IMR-90 (cell line): Measurements from ENCODE around the gene NBPF11. TPM values are rescaled to one million over a fixed set of nuclear protein-coding genes. Genes with fewer than 3 reads are reported as not detected.
"Not testable (repeated sequence)": the region's sequence is repeated elsewhere in the genome, so short reads cannot be mapped to it uniquely, and the experiment has no call there.

Source experiments
- ATAC-seq: fragments of 200-7000 bp; cut with Tn5 transposase; 2 replicates; pipeline ENCODE4 v1.9.1; 2020; ENCODE audit warnings: low read depth, mild to moderate bottlenecking, moderate library complexity
- BruUV-seq: library from RNA; stranded (reverse); fragments of 400-500 nt; replicated peaks from 2 replicates; lab custom pipeline; 2021; lab: Mats Ljungman, UMichigan
- CTCF ChIA-PET: fragments of 300-600 bp; formaldehyde crosslinking; extraction: SDS; loops from one replicate; lab custom pipeline; 2021; ENCODE audit warnings: antibody characterized with exemption; lab: Yijun Ruan, JAX
- POLR2A ChIA-PET: fragments of 300-600 bp; sonication (Branson Sonifier 250); formaldehyde crosslinking; loops from one replicate; lab custom pipeline; 2022; ENCODE audit warnings: antibody characterized with exemption; ENCODE audit not compliant: unreplicated experiment; lab: Charles Lee
- DNase-seq: peaks from one replicate; pipeline ENCODE4 v3.0.0; 2013
- H2AFZ ChIP-seq: replicated peaks from 2 replicates; pipeline ENCODE3; 2013; ENCODE audit warnings: low read length, mild to moderate bottlenecking; ENCODE audit not compliant: poor library complexity
- H2AK5ac ChIP-seq: 2 replicates; pipeline ENCODE4 v1.6.1; 2013; ENCODE audit warnings: low read depth, low read length, inconsistent platforms
- H2AK9ac ChIP-seq: replicated peaks from 2 replicates; pipeline ENCODE3; 2013; ENCODE audit warnings: mild to moderate bottlenecking, low read depth, low read length, moderate library complexity; ENCODE audit not compliant: poor library complexity
- H2BK120ac ChIP-seq: 2 replicates; pipeline ENCODE4 v1.6.1; 2013; ENCODE audit warnings: low read depth, low read length, inconsistent platforms
- H2BK15ac ChIP-seq: 3 replicates; pipeline ENCODE4 v1.6.1; 2013; ENCODE audit warnings: low read depth, low read length, inconsistent platforms
- H2BK20ac ChIP-seq: 2 replicates; pipeline ENCODE4 v1.6.1; 2013; ENCODE audit warnings: low read depth, mild to moderate bottlenecking, inconsistent platforms, low read length, moderate library complexity
- H2BK5ac ChIP-seq: 2 replicates; pipeline ENCODE4 v1.6.1; 2013; ENCODE audit warnings: mild to moderate bottlenecking, low read depth, low read length, inconsistent platforms; ENCODE audit not compliant: poor library complexity, severe bottlenecking
- H3K14ac ChIP-seq: replicated peaks from 2 replicates; pipeline ENCODE4 v1.6.1; 2013; ENCODE audit warnings: low read depth, low read length, inconsistent platforms
- H3K18ac ChIP-seq: 2 replicates; pipeline ENCODE4 v1.6.1; 2013; ENCODE audit warnings: low read depth, low read length, control low read depth
- H3K23ac ChIP-seq: 2 replicates; pipeline ENCODE4 v1.6.1; 2013; ENCODE audit warnings: low read depth, low read length, inconsistent platforms
- H3K27ac ChIP-seq: 2 replicates; pipeline ENCODE4 v1.5.1; 2013; ENCODE audit warnings: mild to moderate bottlenecking, control low read depth, low read length; ENCODE audit not compliant: insufficient read depth
- H3K27me3 ChIP-seq: 2 replicates; pipeline ENCODE4 v1.6.1; 2013; ENCODE audit warnings: low read length; ENCODE audit not compliant: control insufficient read depth, insufficient read depth
- H3K36me3 ChIP-seq: 2 replicates; pipeline ENCODE4 v1.6.1; 2013; ENCODE audit warnings: low read length, mixed read lengths; ENCODE audit not compliant: control insufficient read depth, insufficient read depth
- H3K4ac ChIP-seq: 2 replicates; pipeline ENCODE4 v1.6.1; 2013; ENCODE audit warnings: low read depth, low read length, inconsistent platforms
- H3K4me1 ChIP-seq: 2 replicates; pipeline ENCODE4 v1.6.1; 2013; ENCODE audit warnings: low read length, mixed read lengths; ENCODE audit not compliant: control insufficient read depth, insufficient read depth
- H3K4me2 ChIP-seq: 2 replicates; pipeline ENCODE4 v1.6.1; 2013; ENCODE audit warnings: low read depth, mild to moderate bottlenecking, control low read depth, low read length, moderate library complexity
- H3K4me3 ChIP-seq: 2 replicates; pipeline ENCODE4 v1.5.1; 2013; ENCODE audit warnings: low read depth, mild to moderate bottlenecking, control low read depth, low read length, moderate library complexity; ENCODE audit not compliant: insufficient read depth
- H3K56ac ChIP-seq: 2 replicates; pipeline ENCODE4 v1.6.1; 2013; ENCODE audit warnings: low read length, inconsistent platforms; ENCODE audit not compliant: insufficient read depth; ENCODE audit errors: extremely low read depth
- H3K79me1 ChIP-seq, 2 experiments: 2 replicates each; pipeline ENCODE4 v1.6.1; 2013; ENCODE audit warnings: low read length in 2 of 2, inconsistent platforms in 1 of 2, low read depth in 1 of 2
- H3K9ac ChIP-seq: 2 replicates; pipeline ENCODE4 v1.6.1; 2013; ENCODE audit warnings: low read depth, low read length, control low read depth
- H3K9me1 ChIP-seq: 2 replicates; pipeline ENCODE4 v1.6.1; 2013; ENCODE audit warnings: low read length, inconsistent platforms; ENCODE audit not compliant: insufficient read depth
- H3K9me3 ChIP-seq: 2 replicates; pipeline ENCODE4 v1.6.1; 2013; ENCODE audit warnings: low read length; ENCODE audit not compliant: control insufficient read depth, insufficient read depth
- H4K20me1 ChIP-seq: 2 replicates; pipeline ENCODE4 v1.6.1; 2013; ENCODE audit warnings: low read length, inconsistent platforms; ENCODE audit not compliant: insufficient read depth
- H4K5ac ChIP-seq: 2 replicates; pipeline ENCODE4 v1.6.1; 2013; ENCODE audit warnings: mild to moderate bottlenecking, low read depth, low read length, control low read depth
- H4K8ac ChIP-seq, 2 experiments: 2 replicates each; pipeline ENCODE4 v1.6.1; 2013; ENCODE audit warnings: low read depth in 2 of 2, low read length in 2 of 2, control low read depth in 1 of 2, inconsistent platforms in 1 of 2
- H4K91ac ChIP-seq: 2 replicates; pipeline ENCODE4 v1.6.1; 2013; ENCODE audit warnings: low read depth, low read length, inconsistent platforms; ENCODE audit not compliant: insufficient read depth
- whole genome bisulfite sequencing, 2 experiments: methylation state at CpG; one replicate each; pipeline versions ENCODE4 v1.1.5 to v1.1.7; 2013; ENCODE audit warnings: missing lambda C conversion rate in 2 of 2; ENCODE audit not compliant: insufficient read length in 1 of 2; ENCODE audit errors: extremely low coverage in 2 of 2; 5-methylcytosine and 5-hydroxymethylcytosine counted together
- dilution Hi-C: fragments of 300-500 bp; cut with HindIII; formaldehyde crosslinking; loops from one replicate; pipeline ENCODE4 v1.14.3; 2018; ENCODE audit warnings: low sequenced_read_pairs; ENCODE audit not compliant: unreplicated experiment
- in situ Hi-C: fragments of 300-500 bp; cut with MboI; formaldehyde crosslinking; loops from 3 replicates; pipeline ENCODE4 v1.14.3; 2019; ENCODE audit warnings: low sequenced_read_pairs, inconsistent platforms, mixed read lengths
- intact Hi-C: fragments of 100-400 bp; cut with micrococcal nuclease; formaldehyde crosslinking; loops from 2 replicates; pipeline ENCODE4 v1.10.0; 2022
- polyA plus RNA-seq, 3 experiments: library from polyadenylated mRNA; depleted of rRNA; stranded (reverse); fragments of >200 nt; gene quantifications; 2 replicates each; pipeline ENCODE4 v1.2.3, GENCODE V29; 2012; ENCODE audit warnings: low replicate concordance in 1 of 3
- total RNA-seq: library from RNA; depleted of rRNA; stranded (reverse); fragments of >200 nt; gene quantifications from 2 replicates; pipeline ENCODE4 v1.2.3, GENCODE V29; 2012

Gene NBPF11
- total and polyA plus RNA-seq, 2 of the 4 experiments (the other 2 are of a cell fraction) = 2.7 to 6.5 TPM

GRCh38 chr1:148149050-148149815 lies 2.8 kb downstream of the NBPF11 start:
- POLR2A ChIA-PET, H2BK15ac ChIP-seq, H2BK5ac ChIP-seq, H3K4ac ChIP-seq, H3K79me1 ChIP-seq, H4K20me1 ChIP-seq, BruUV-seq, H3K36me3 ChIP-seq, ATAC-seq, H2BK20ac ChIP-seq, H2AK9ac ChIP-seq, DNase-seq, H2AK5ac ChIP-seq, H4K91ac ChIP-seq, H3K23ac ChIP-seq, intact Hi-C loops, H3K56ac ChIP-seq, H3K18ac ChIP-seq, H3K27ac ChIP-seq, H3K4me3 ChIP-seq, H3K27me3 ChIP-seq, H2AFZ ChIP-seq, H3K9me1 ChIP-seq, H3K14ac ChIP-seq, in situ Hi-C loops, H3K4me2 ChIP-seq, H4K5ac ChIP-seq, CTCF ChIA-PET, H3K4me1 ChIP-seq, H3K9ac ChIP-seq, dilution Hi-C loops, H2BK120ac ChIP-seq, H3K9me3 ChIP-seq, H4K8ac ChIP-seq: not testable (repeated sequence)
- no CpG with 5 or more reads among the region's 72 CpGs for WGBS, 2 experiments

GRCh38 chr1:148147052-148147838 lies 4.8 kb downstream of the NBPF11 start:
- H3K9me3 ChIP-seq, H3K23ac ChIP-seq, H3K27me3 ChIP-seq, POLR2A ChIA-PET, dilution Hi-C loops, in situ Hi-C loops, H2BK5ac ChIP-seq, H4K8ac ChIP-seq, intact Hi-C loops, H2BK20ac ChIP-seq, H3K79me1 ChIP-seq, H3K9ac ChIP-seq, DNase-seq, H2AFZ ChIP-seq, H2BK120ac ChIP-seq, H3K14ac ChIP-seq, H2AK5ac ChIP-seq, BruUV-seq, H2AK9ac ChIP-seq, H2BK15ac ChIP-seq, H4K5ac ChIP-seq, H3K56ac ChIP-seq, H3K4me2 ChIP-seq, H4K20me1 ChIP-seq, H3K27ac ChIP-seq, H3K4me1 ChIP-seq, ATAC-seq, CTCF ChIA-PET, H3K4ac ChIP-seq, H3K36me3 ChIP-seq, H4K91ac ChIP-seq, H3K18ac ChIP-seq, H3K9me1 ChIP-seq, H3K4me3 ChIP-seq: not testable (repeated sequence)
- no CpG with 5 or more reads among the region's 28 CpGs for WGBS, 2 experiments
